ENCODE results near the gene SMYD3. TPM values are rescaled to one million over a fixed set of nuclear protein-coding genes. Genes with fewer than 3 reads are reported as not detected.

Gene SMYD3
- total RNA-seq, 1 experiment from 2014 or later: 17.4 TPM

GRCh38 chr1:245863566-245864184 is 643.4 kb downstream of the SMYD3 start:
- CTCF ChIA-PET: no interaction called here
- in situ Hi-C loops (cut with HindIII; ENCODE audit: low pct_unique_long_range_greater_than_20kb, low sequenced_read_pairs): no loop called here
- DNase-seq (ENCODE audit: low read depth, low spot score): no peak
- Histone ChIP-seq H3K9me3 (ENCODE audit: control insufficient read depth, insufficient read depth, low read depth, low read length) (no peaks in the 10 kb centered on the region), H3K36me3 (ENCODE audit: control insufficient read depth, insufficient read depth, low read length) (no peaks in the 10 kb centered on the region), H3K27me3 (ENCODE audit: control insufficient read depth, insufficient read depth, low read length) (no peaks in the 10 kb centered on the region), H3K4me1 (ENCODE audit: control insufficient read depth, insufficient read depth, low read length) (no peaks in the 10 kb centered on the region), H3K4me3 (ENCODE audit: low read depth in 2 of 2, low read length in 2 of 2) (no peak overlapping the region), H3K27ac (ENCODE audit: low read length) (no peak overlapping the region)
- no peak for ATAC-seq
- TF ChIP-seq POLR2AphosphoS5 (IDR thresholded peaks at IDR 0.05; ENCODE audit: low read depth, low read length) (no peak), REST (IDR thresholded peaks at IDR 0.05; ENCODE audit: insufficient read depth in 1 of 2, low read depth in 2 of 2, low read length in 1 of 2) (no peak), SIN3A (IDR thresholded peaks at IDR 0.05; ENCODE audit: borderline replicate concordance, insufficient read depth, low read depth, low read length) (no peak), TCF7L2 (IDR thresholded peaks at IDR 0.05; ENCODE audit: low read depth, low read length) (no peak), CTCF (IDR thresholded peaks at IDR 0.05) (no peak)
- POLR2A ChIA-PET: no interaction called here
- intact Hi-C loops (cut with micrococcal nuclease; ENCODE audit: unreplicated experiment): no loop called here
- no TSS peak for BruUV-seq (replicated peaks)

- TF ChIP-seq SIN3A (IDR thresholded peaks at IDR 0.05; ENCODE audit: borderline replicate concordance, insufficient read depth, low read depth, low read length): no peak
- TF ChIP-seq POLR2AphosphoS5 (IDR thresholded peaks at IDR 0.05; ENCODE audit: low read depth, low read length): no peak
- no peak for TF ChIP-seq CTCF (IDR thresholded peaks at IDR 0.05)
- TF ChIP-seq TCF7L2 (IDR thresholded peaks at IDR 0.05; ENCODE audit: low read depth, low read length): no peak
- TF ChIP-seq REST (IDR thresholded peaks at IDR 0.05; ENCODE audit: insufficient read depth in 1 of 2, low read depth in 2 of 2, low read length in 1 of 2): no peak
- Histone ChIP-seq H3K4me1 (ENCODE audit: control insufficient read depth, insufficient read depth, low read length) (no peaks in the 10 kb centered on the region), H3K27ac (ENCODE audit: low read length) (no peak overlapping the region), H3K36me3 (ENCODE audit: control insufficient read depth, insufficient read depth, low read length) (no peaks in the 10 kb centered on the region), H3K4me3 (ENCODE audit: low read depth in 2 of 2, low read length in 2 of 2) (no peak overlapping the region), H3K27me3 (ENCODE audit: control insufficient read depth, insufficient read depth, low read length) (no peaks in the 10 kb centered on the region), H3K9me3 (ENCODE audit: control insufficient read depth, insufficient read depth, low read depth, low read length) (no peaks in the 10 kb centered on the region)
- DNase-seq (ENCODE audit: low read depth, low spot score) (no peak), ATAC-seq (no peak)
- no TSS peak for BruUV-seq (replicated peaks)
- POLR2A ChIA-PET: no interaction called here
- intact Hi-C loops (cut with micrococcal nuclease; ENCODE audit: unreplicated experiment): no loop called here
- in situ Hi-C loops (cut with HindIII; ENCODE audit: low pct_unique_long_range_greater_than_20kb, low sequenced_read_pairs): no loop called here
- CTCF ChIA-PET: no interaction called here
Measured at GRCh38 chr1:245862812-245863540, 644.1 kb downstream of the SMYD3 start.

All from Panc1 (cell line).